Ascending aorta (tissue), 2 donors: Measurements from ENCODE around the gene TMEM175. TPM values are rescaled to one million over a fixed set of nuclear protein-coding genes. Genes with fewer than 3 reads are reported as not detected.

Experiments
- DNase-seq, 2 donors: peaks; one replicate each; pipeline ENCODE4 v3.0.0-alpha.2; 2019; ENCODE audit warnings: low spot score in 2 of 2
- H3K27ac ChIP-seq, 2 donors: fragments of 200-600 bp; sonication (generic); one replicate each; pipeline ENCODE4 v1.5.1; 2016 to 2017; ENCODE audit warnings: mild to moderate bottlenecking in 1 of 2
- H3K27me3 ChIP-seq: fragments of 200-600 bp; sonication (generic); one replicate; pipeline ENCODE4 v1.5.1; 2017
- H3K36me3 ChIP-seq, 2 donors: fragments of 200-600 bp; sonication (generic); one replicate each; pipeline ENCODE4 v1.5.1; 2016
- H3K4me1 ChIP-seq, 2 donors: fragments of 200-600 bp; sonication (generic); one replicate each; pipeline ENCODE4 v1.5.1; 2016 to 2017; ENCODE audit warnings: mild to moderate bottlenecking in 1 of 2
- H3K4me3 ChIP-seq, 2 donors: fragments of 200-600 bp; sonication (generic); one replicate each; pipeline ENCODE4 v1.5.1; 2016 to 2017; ENCODE audit warnings: mild to moderate bottlenecking in 1 of 2
- H3K9me3 ChIP-seq, 2 donors: fragments of 200-600 bp; sonication (generic); one replicate each; pipeline ENCODE4 v1.5.1; 2016
- CTCF ChIP-seq, 3 experiments: fragments of 200-600 bp in 2 of 3; fragments of 450-650 bp in 1 of 3; sonication (generic) in 2 of 3; IDR thresholded peaks; one replicate each; pipeline ENCODE4 v1.5.1; 2016 to 2019; ENCODE audit warnings: antibody characterized with exemption in 3 of 3, mild to moderate bottlenecking in 1 of 3, moderate library complexity in 1 of 3
- intact Hi-C: fragments of 100-400 bp; cut with DNase I; formaldehyde crosslinking; loops from one replicate; pipeline ENCODE4 v1.15.1; 2023
- total RNA-seq: library from RNA; depleted of rRNA; stranded (reverse); fragments of >200 nt; gene quantifications from one replicate; pipeline ENCODE4 v1.1.0, GENCODE V29; 2016

The TMEM175 gene
- total RNA-seq, 1 donor from 2014 or later = 41.2 TPM

DNA sequence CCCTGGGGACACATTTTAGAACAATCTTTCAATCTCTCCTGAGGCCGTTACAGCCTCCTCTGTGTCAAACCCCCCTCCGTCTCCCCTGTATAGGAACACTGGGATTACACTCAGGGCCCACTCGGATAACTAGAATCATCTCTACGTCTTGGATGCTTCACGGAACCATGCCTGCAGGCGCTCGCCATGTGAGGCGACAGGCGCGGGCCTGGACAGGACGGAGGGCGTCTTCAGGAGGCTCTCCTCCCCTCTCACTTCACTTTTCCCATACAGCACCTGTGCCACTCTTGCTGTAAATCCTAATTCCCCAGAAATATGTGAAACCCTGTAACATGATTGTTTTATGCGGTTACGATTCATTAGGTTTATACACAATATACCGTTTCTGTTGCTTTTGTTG, 50.6 kb downstream of the TMEM175 start:
- intact Hi-C loops = no loop called here
- no peak overlapping the region for H3K27ac ChIP-seq
- H3K36me3 ChIP-seq = no peaks in the 10 kb centered on the region
- DNase-seq = no peak
- no peaks in the 10 kb centered on the region for H3K9me3 ChIP-seq
- H3K4me3 ChIP-seq = no peak overlapping the region
- H3K4me1 ChIP-seq = peaks cover 4 to 12% of the 10 kb centered on the region in 2 donors
- TF ChIP-seq CTCF (IDR thresholded peaks at IDR 0.05) = no peak
- H3K27me3 ChIP-seq = no peaks in the 10 kb centered on the region

DNA sequence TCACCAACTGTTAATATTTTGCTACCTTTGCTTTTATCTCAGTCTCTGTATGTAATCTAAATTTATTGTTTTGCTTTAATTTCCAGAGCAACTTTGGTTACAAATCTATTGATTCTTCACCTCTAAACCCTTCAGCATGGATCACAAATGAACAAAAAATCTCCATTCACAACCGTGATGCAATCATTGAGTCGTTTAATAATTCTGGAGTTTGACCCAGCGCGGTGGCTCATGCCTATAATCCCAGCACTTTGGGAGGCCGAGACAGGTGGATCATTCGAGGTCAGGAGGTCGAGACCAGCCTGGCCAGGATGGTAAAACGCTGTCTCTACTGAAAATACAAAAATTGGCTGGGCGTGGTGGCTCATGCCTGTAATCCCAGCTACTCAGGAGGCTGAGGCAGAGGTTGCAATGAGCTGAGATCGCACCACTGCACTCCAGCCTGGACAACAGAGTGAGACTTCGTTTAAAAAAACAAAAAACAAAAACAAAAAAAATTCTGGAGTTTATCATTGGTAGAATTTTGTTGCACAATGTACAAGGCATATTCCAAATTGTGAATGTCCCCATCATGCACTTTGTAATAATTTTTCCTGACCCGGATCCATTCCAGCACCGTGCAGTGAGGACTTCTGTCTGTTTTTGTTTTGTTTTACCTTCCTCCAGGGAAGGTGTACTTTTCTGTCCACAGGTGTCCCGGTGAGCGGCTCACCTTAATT, 52.2 kb downstream of the TMEM175 start:
- TF ChIP-seq CTCF (IDR thresholded peaks at IDR 0.05) = no peak
- intact Hi-C loops = no loop called here
- H3K27ac ChIP-seq = no peak overlapping the region

DNA sequence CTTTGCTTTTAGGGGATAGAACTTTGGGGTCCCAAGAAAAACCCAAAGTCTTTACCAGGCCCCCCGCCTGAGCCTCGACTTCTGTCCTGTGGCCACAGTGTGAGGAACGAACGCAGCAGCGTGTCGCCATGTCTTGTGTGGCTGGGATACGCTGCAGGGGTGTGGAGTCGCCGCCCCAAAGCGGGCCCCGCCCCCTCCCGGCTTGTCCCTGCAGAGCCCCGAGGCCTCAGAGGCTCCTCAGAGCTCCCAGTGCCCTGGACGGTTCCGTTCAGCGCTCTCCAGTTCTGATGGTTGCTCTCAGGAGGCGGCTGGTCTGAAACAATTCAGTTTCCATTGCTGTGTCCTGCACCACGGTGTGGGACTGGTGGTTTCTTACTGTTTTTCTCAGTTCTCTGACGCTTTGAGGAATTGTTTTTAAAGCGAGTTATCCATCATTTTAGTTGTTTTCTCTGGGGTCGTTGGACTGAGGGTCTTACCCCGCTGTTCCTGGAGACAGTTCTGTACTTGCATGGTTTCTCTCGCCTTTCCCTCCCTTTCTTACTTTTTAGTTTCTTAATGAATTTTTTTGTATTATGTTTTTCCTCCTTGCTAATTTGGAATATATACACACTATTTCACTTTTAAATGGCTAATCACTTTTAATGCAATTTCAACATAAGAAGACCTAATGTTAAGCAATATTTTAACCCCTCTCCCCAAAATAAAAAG, 53.0 kb downstream of the TMEM175 start:
- H3K36me3 ChIP-seq = peaks cover 5 to 9% of the 10 kb centered on the region in 2 donors
- peak overlapping the region in 1 of 2 donors; percentile 20 for H3K4me3 ChIP-seq
- no peak for DNase-seq
- intact Hi-C loops = no loop called here
- H3K27ac ChIP-seq = no peak overlapping the region
- no peaks in the 10 kb centered on the region for H3K9me3 ChIP-seq
- no peak for TF ChIP-seq CTCF (IDR thresholded peaks at IDR 0.05)
- peaks cover 4 to 14% of the 10 kb centered on the region in 2 donors for H3K4me1 ChIP-seq
- H3K27me3 ChIP-seq = no peaks in the 10 kb centered on the region

More for the DNA sequence above, 52.2 kb downstream of the TMEM175 start:
- Histone ChIP-seq H3K36me3 (peaks cover 0 to 1% of the 10 kb centered on the region in 2 donors), H3K27me3 (no peaks in the 10 kb centered on the region), H3K9me3 (no peaks in the 10 kb centered on the region), H3K4me3 (no peak overlapping the region), H3K4me1 (peaks cover 4 to 14% of the 10 kb centered on the region in 2 donors)
- DNase-seq = no peak

GRCh38 chr4:986428-986878, 54.2 kb downstream of the TMEM175 start:
- Histone ChIP-seq H3K4me3 (peak overlapping the region; percentile 71 to 76), H3K27ac (no peak overlapping the region), H3K27me3 (no peaks in the 10 kb centered on the region), H3K36me3 (peaks cover 8 to 19% of the 10 kb centered on the region in 2 donors), H3K9me3 (no peaks in the 10 kb centered on the region), H3K4me1 (peaks cover 4 to 14% of the 10 kb centered on the region in 2 donors)
- intact Hi-C loops = no loop called here
- no peak for TF ChIP-seq CTCF (IDR thresholded peaks at IDR 0.05)
- no peak for DNase-seq

DNA sequence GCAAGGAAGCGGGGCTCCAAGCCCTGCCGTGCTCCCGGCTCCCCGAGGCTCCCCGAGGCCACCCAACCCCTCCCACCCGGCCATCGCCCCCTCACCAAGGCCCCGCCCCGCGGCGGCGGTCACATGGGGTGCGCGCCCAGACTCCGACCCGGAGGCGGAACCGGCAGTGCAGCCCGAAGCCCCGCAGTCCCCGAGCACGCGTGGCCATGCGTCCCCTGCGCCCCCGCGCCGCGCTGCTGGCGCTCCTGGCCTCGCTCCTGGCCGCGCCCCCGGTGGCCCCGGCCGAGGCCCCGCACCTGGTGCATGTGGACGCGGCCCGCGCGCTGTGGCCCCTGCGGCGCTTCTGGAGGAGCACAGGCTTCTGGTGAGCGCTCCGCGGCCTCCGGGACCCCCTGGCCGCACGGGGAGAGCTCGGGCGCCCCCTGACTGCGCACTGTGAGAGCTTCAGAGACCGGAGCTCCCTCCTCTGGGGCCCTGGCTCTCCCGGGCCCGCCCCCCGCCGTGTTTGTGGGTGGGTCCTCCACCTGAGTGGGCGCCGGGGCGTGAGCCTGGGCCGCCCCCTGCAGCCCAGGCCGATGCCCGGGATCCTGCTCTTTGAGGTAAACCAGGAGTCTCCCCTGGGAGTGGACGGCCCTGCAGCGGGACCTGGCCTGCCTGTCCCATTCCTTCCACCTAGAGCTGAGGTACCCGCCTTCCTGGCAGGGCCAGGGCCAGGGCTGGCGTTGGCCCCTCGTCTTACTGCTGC, 54.8 kb downstream of the TMEM175 start, which contains the start of gene IDUA:
Gene IDUA, plus strand, starts transcription at position 166 of the 745 bp plus-strand sequence. Its CDS starts 41 bp downstream, at position 207.
- intact Hi-C loops = no loop called here
- peak; percentile 7 to 48 (median 44) for TF ChIP-seq CTCF (IDR thresholded peaks at IDR 0.05)
- Histone ChIP-seq H3K27me3 (no peaks in the 10 kb centered on the region), H3K9me3 (no peaks in the 10 kb centered on the region), H3K4me1 (peaks cover 4 to 14% of the 10 kb centered on the region in 2 donors), H3K36me3 (peaks cover 11 to 19% of the 10 kb centered on the region in 2 donors), H3K4me3 (peak within 1 kb of the TSS; percentile 71 to 76), H3K27ac (no peak within 1 kb of the TSS)
- peak; percentile 35 to 88 for DNase-seq
